Measurements from ENCODE around the gene HOATZ.

The HOATZ gene

GRCh38 chr11:111514216-111515031 lies at the start of gene HOATZ:
HOATZ (plus strand) TSS chr11:111514778; CDS start chr11:111514785, 7 bp downstream.
- no peak for DNase-seq (ENCODE audit: low spot score)

DNA sequence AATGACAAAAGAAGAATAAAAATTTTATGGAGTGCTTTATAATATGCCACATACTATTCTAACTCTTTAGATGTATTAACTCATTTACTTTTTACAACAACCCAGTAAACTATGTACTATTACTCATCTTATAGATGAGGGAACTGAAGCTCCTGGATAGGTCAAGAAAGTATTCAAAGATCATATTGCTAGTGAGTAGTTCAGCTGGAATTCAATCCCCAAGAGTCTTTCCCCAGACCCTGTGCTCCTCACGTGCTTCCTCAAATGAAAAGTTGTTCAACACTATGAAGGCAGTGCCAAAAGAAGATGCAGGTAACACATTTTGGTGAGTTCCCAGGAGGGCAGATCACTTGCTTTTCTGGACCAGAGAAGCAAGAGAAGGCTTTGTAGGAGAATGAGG lies 49.2 kb upstream of the HOATZ start:
- no peak for DNase-seq (ENCODE audit: low spot score)

DNA sequence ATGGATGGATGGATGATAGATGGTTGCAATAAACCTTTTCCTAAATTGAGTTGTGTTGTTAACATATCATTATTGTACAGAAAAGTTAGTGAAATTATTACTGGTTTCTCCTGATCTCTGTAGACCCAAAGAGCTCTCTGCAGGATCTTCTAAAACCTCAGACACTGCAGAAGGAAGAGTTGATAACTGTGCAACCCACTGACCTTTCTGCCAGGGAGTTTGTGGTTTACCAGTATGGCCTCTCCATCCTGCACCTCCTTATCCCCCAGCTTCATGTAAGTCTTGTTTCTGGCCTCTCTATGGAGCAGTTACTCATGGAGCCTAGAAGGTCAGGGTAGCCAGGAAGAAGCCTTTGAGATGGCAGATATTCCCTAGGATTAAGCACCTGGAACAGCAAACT lies 48.0 kb upstream of the HOATZ start:
- no peak for DNase-seq (ENCODE audit: low spot score)

DNA sequence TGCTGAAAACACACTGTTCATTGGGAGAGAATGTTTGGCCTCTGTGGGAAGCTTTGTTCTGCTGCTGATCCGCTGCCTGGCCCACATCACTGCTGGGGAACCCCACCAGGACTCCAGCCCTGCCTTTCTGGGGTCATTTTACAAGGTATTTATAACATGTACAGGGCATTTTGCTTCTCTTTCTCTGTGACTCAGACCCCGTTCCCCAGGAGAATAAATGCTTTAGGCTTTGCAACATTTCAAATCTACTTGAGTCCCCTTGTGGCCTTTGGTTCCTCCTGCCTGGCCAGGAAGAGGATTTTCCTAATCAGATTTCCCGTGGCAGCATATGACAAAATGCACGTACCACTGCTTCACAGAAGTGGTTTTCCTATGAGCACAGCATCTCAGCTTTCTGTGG lies 45.4 kb upstream of the HOATZ start:
- DNase-seq (ENCODE audit: low spot score) = no peak

GRCh38 chr11:111472228-111472627 lies 42.4 kb upstream of the HOATZ start:
- DNase-seq (ENCODE audit: low spot score) = no peak

DNA sequence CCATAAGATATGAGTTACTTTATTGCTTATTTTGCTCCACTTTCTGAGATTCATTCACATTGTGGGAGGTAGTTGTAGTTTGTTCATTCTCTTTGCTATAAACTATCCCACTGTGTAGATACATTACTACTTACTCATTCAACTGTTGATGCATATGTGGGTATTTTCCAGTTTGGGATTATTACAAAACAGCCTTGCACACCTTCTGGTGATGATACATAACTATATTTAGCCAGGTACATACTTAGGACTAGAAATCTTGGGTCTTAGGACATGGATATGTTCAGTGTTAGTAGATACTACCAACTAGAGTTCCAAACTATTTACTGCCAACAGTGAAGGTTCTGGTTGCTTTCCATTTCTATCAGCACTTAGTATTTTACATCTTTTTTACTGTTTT lies 40.1 kb upstream of the HOATZ start:
- no peak for DNase-seq (ENCODE audit: low spot score)

GRCh38 chr11:111476366-111476765 lies 38.2 kb upstream of the HOATZ start:
- no peak for DNase-seq (ENCODE audit: low spot score)

- DNase-seq (ENCODE audit: low spot score) = no peak
Observed at GRCh38 chr11:111476956-111477355, 37.6 kb upstream of the HOATZ start.

- no peak for DNase-seq (ENCODE audit: low spot score)
Observed at GRCh38 chr11:111477898-111478297, 36.7 kb upstream of the HOATZ start.

DNA sequence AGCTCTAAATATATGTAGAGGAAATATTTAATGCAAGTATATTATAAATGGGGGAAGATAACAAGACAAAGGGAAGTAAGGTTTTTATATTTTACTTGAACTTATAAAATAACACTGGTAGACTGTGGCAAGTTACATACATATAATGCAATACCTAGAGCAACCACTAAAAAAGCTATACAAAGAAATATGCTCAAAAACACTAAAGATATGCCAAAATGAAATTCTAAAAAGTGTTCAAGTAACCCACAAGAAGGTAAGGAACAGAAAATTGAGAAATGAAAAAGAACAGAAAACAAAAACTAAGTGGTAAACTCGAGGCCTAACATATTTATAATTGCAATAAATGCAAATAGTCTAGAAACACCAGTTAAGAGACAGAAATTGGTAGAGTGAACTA lies 34.9 kb upstream of the HOATZ start:
- DNase-seq (ENCODE audit: low spot score) = no peak

GRCh38 chr11:111483431-111483830 lies 31.1 kb upstream of the HOATZ start:
- DNase-seq (ENCODE audit: low spot score) = no peak

GRCh38 chr11:111490496-111490895 lies 24.1 kb upstream of the HOATZ start:
- DNase-seq (ENCODE audit: low spot score) = no peak

- no peak for DNase-seq (ENCODE audit: low spot score)
Observed at GRCh38 chr11:111494040-111494439, 20.5 kb upstream of the HOATZ start.

GRCh38 chr11:111499483-111499882 lies 15.1 kb upstream of the HOATZ start:
- DNase-seq (ENCODE audit: low spot score) = no peak

GRCh38 chr11:111500481-111500880 lies 14.1 kb upstream of the HOATZ start:
- no peak for DNase-seq (ENCODE audit: low spot score)

- DNase-seq (ENCODE audit: low spot score) = no peak
Observed at GRCh38 chr11:111502611-111503010, 12.0 kb upstream of the HOATZ start.

DNA sequence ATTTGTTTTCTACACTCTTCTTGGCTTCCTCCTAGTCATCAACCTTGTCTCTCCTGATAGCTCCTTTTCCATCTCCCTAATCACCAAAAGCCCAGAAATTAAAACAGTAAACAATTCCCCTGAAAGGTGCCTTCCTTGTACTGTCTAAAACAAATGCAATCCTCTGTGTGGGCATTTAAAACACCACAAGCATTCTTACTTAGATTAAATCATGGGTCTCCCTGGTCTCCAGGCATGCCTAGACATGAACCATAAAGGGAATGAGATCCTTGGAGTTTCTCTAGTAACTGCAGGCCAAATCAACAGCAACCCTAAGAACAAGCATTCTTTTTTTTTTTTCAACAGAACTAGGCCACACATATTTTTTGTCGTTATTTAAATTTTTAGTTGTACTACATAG lies 4.3 kb upstream of the HOATZ start:
- no peak for DNase-seq (ENCODE audit: low spot score)

- no peak for DNase-seq (ENCODE audit: low spot score)
Observed at GRCh38 chr11:111512296-111513239, 2.0 kb upstream of the HOATZ start, which contains the start of gene BTG4. BTG4 (minus strand) TSS chr11:111512386; CDS start chr11:111498776, 13,610 bp downstream.

- no peak for DNase-seq (ENCODE audit: low spot score)
Observed at GRCh38 chr11:111513240-111513605, 1.4 kb upstream of the HOATZ start.

DNA sequence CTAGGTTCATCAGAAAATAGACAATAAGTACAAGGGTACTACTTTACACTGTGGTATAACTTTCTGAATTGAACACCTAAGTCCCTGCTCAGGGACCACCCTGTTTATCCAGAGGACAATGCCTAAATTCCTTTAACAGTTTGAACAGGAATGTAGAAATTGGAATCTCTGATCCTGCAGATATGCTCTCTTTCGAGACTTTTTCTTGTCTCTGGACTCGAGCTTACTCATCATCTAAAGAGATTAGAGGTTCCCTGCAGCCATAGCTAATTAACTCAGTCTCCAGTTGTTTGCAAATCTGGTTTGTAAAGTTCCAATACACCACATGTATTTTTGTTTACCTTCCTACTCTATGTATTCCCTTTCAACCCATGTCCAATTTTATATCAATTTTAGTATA lies 1.0 kb downstream of the HOATZ start:
- no peak for DNase-seq (ENCODE audit: low spot score)

DNA sequence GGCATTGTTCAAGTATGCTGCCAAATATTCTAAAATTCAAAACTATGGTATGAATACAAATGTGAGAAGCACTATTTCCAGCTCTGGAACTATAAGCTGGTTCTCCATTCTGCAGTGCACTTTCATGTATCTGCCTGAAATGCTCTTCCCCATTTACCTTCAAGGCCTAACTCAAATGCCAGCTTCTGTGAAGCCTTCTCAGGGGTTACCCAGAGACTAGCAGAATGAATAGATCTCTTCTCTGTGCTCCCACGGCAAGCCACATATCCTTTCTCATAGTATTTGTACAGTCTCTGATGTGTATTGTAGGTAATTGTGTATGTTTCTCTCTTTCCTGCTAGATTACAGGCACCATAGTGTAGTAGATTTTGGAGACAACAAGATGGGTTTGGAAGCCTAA lies 4.1 kb downstream of the HOATZ start:
- DNase-seq (ENCODE audit: low spot score) = no peak

GRCh38 chr11:111520560-111520959 lies 6.0 kb downstream of the HOATZ start:
- no peak for DNase-seq (ENCODE audit: low spot score)

DNA sequence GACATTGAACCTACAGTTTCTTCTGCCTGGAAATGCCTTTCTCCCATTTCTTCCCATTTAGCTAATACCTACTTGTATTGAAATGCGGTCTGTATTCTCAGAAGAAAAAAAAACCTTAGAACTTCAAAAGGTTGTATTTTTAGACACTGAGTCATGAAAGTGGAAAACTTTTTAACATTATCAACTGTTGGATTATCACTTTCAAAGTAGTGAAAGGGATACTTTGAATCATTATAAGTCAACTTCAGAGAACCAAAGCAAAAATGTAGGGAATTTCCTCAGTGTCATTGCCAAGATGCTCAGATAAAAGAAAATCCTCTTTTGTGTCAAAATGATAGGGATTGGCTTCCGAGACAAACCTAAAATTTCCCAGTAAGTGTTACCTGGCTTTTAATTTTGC lies 6.6 kb downstream of the HOATZ start:
- DNase-seq (ENCODE audit: low spot score) = no peak
